ENCODE measurements around the gene OR7G3.

The OR7G3 gene

GRCh38 chr19:9126900-9127405 is at the start of gene OR7G3:
TSS of gene OR7G3 (minus strand) at chr19:9126950. CDS start at chr19:9126950, 0 bp downstream.
- DNase-seq (ENCODE audit: low read depth): no peak

GRCh38 chr19:9175326-9175725 is 48.6 kb upstream of the OR7G3 start:
- no peak for DNase-seq (ENCODE audit: low read depth)

- no peak for DNase-seq (ENCODE audit: low read depth)
These were observed 44.7 kb upstream of the OR7G3 start for GRCh38 chr19:9171393-9171991.

GRCh38 chr19:9166846-9167245 is 40.1 kb upstream of the OR7G3 start:
- DNase-seq (ENCODE audit: low read depth): no peak

GRCh38 chr19:9165261-9165660 is 38.5 kb upstream of the OR7G3 start:
- DNase-seq (ENCODE audit: low read depth): no peak

GRCh38 chr19:9161427-9161826 is 34.7 kb upstream of the OR7G3 start:
- no peak for DNase-seq (ENCODE audit: low read depth)

GRCh38 chr19:9159891-9160290 is 33.1 kb upstream of the OR7G3 start:
- DNase-seq (ENCODE audit: low read depth): no peak

- no peak for DNase-seq (ENCODE audit: low read depth)
These were observed 29.6 kb upstream of the OR7G3 start for GRCh38 chr19:9156304-9156703.

- DNase-seq (ENCODE audit: low read depth): no peak
These were observed 28.8 kb upstream of the OR7G3 start for GRCh38 chr19:9155591-9155990.

GRCh38 chr19:9151367-9151766 is 24.6 kb upstream of the OR7G3 start:
- DNase-seq (ENCODE audit: low read depth): no peak

GRCh38 chr19:9150650-9151049 is 23.9 kb upstream of the OR7G3 start:
- DNase-seq (ENCODE audit: low read depth): no peak

- no peak for DNase-seq (ENCODE audit: low read depth)
These were observed 23.2 kb upstream of the OR7G3 start for GRCh38 chr19:9149997-9150396.

- no peak for DNase-seq (ENCODE audit: low read depth)
These were observed 21.9 kb upstream of the OR7G3 start for GRCh38 chr19:9148697-9149096.

GRCh38 chr19:9146882-9147281 is 20.1 kb upstream of the OR7G3 start:
- DNase-seq (ENCODE audit: low read depth): no peak

- no peak for DNase-seq (ENCODE audit: low read depth)
These were observed 18.2 kb upstream of the OR7G3 start for GRCh38 chr19:9144920-9145319.

- DNase-seq (ENCODE audit: low read depth): peak; percentile 87
These were observed 13.6 kb upstream of the OR7G3 start, which contains the start of gene ZNF317 for GRCh38 chr19:9140159-9140874. TSS of gene ZNF317 (plus strand) at chr19:9140397. CDS start at chr19:9156017, 15,620 bp downstream.

- DNase-seq (ENCODE audit: low read depth): no peak
These were observed 12.9 kb upstream of the OR7G3 start for GRCh38 chr19:9139609-9140158.

- no peak for DNase-seq (ENCODE audit: low read depth)
These were observed 5.7 kb upstream of the OR7G3 start for GRCh38 chr19:9132422-9132821.

- no peak for DNase-seq (ENCODE audit: low read depth)
These were observed 4.2 kb upstream of the OR7G3 start for GRCh38 chr19:9130965-9131364.

GRCh38 chr19:9128171-9128570 is 1.4 kb upstream of the OR7G3 start:
- DNase-seq (ENCODE audit: low read depth): no peak

- DNase-seq (ENCODE audit: low read depth): no peak
These were observed 10.2 kb downstream of the OR7G3 start for GRCh38 chr19:9116547-9116946.

- no peak for DNase-seq (ENCODE audit: low read depth)
These were observed 11.4 kb downstream of the OR7G3 start, which contains the start of gene OR7G1 for GRCh38 chr19:9115307-9115813. TSS of gene OR7G1 (minus strand) at chr19:9115763. CDS start at chr19:9115763, 0 bp downstream.

- DNase-seq (ENCODE audit: low read depth): no peak
These were observed 16.8 kb downstream of the OR7G3 start for GRCh38 chr19:9109959-9110358.

Data from activated T-cell treated with anti-CD3 and anti-CD28 coated beads for 24 hours (primary cell).